ENCODE results near the gene CADPS. TPM values are rescaled to one million over a fixed set of nuclear protein-coding genes. Genes with fewer than 3 reads are reported as not detected.

CADPS gene
- total RNA-seq, 4 donors from 2014 or later, result 1.0 to 8.1 (median 2.0) TPM

- Histone ChIP-seq H3K4me3 (no peak overlapping the region), H3K27ac (replicated peaks in 1 of 4) (no peak overlapping the region), H3K36me3 (no peaks in the 10 kb centered on the region), H3K27me3 (no peaks in the 10 kb centered on the region), H3K4me1 (no peaks in the 10 kb centered on the region), H3K9me3 (no peaks in the 10 kb centered on the region)
- DNase-seq (ENCODE audit: extremely low spot score), result no peak
- intact Hi-C loops (cut with DNase I), result no loop called here
- TF ChIP-seq EP300 (IDR thresholded peaks at IDR 0.05), result no peak
- no peak for TF ChIP-seq CTCF (IDR thresholded peaks at IDR 0.05)
- TF ChIP-seq POLR2A (IDR thresholded peaks at IDR 0.05; ENCODE audit: low read depth), result no peak
- no peak for TF ChIP-seq POLR2AphosphoS5 (IDR thresholded peaks at IDR 0.05)
- 75% methylated on average over 4 of the region's 4 CpGs for WGBS
Observed at GRCh38 chr3:62589078-62589477, 286.1 kb downstream of the CADPS start.

DNA sequence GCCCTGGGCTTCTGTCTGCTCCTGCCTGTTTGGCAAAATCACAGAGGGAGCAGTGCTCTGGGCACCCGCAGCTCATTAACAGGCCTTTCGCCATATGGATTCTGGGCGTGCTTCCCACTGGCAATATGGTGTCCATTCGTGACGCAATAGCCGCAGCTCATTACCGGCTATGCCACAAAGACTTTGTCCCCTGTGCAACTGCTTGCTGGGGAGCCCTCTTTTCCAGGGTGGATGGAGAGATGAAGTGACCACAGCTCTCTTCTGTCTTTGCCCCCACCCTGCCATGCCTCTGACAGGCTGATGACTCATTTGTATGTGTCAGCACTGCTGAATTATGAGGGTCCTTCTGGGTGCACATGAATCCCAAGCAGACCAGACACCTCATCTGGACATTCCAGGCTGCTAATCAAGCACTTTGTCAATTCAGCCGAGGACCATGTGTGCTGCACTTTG, 287.6 kb downstream of the CADPS start:
- intact Hi-C loops (cut with DNase I), result no loop called here
- TF ChIP-seq POLR2A (IDR thresholded peaks at IDR 0.05; ENCODE audit: low read depth) (no peak), CTCF (IDR thresholded peaks at IDR 0.05) (no peak), POLR2AphosphoS5 (IDR thresholded peaks at IDR 0.05) (no peak), EP300 (IDR thresholded peaks at IDR 0.05) (no peak)

GRCh38 chr3:62587169-62587568, 288.0 kb downstream of the CADPS start:
- intact Hi-C loops (cut with DNase I), result no loop called here
- whole genome bisulfite sequencing, result 79% methylated on average over 5 of the region's 5 CpGs

More for the DNA sequence above, 287.6 kb downstream of the CADPS start:
- 97% methylated on average over 6 of the region's 8 CpGs for WGBS
- DNase-seq (ENCODE audit: extremely low spot score), result peak; percentile 66
- Histone ChIP-seq H3K27ac (replicated peaks in 1 of 4) (no peak overlapping the region), H3K4me1 (no peaks in the 10 kb centered on the region), H3K36me3 (no peaks in the 10 kb centered on the region), H3K9me3 (no peaks in the 10 kb centered on the region), H3K4me3 (no peak overlapping the region), H3K27me3 (no peaks in the 10 kb centered on the region)

GRCh38 chr3:62586356-62586755, 288.9 kb downstream of the CADPS start:
- Histone ChIP-seq H3K36me3 (no peaks in the 10 kb centered on the region), H3K4me1 (no peaks in the 10 kb centered on the region), H3K27me3 (no peaks in the 10 kb centered on the region), H3K4me3 (no peak overlapping the region), H3K27ac (replicated peaks in 1 of 4) (no peak overlapping the region), H3K9me3 (peaks cover 0 to 5% (median 0%) of the 10 kb centered on the region in 4 donors)
- no peak for DNase-seq (ENCODE audit: extremely low spot score)
- intact Hi-C loops (cut with DNase I), result no loop called here
- TF ChIP-seq EP300 (IDR thresholded peaks at IDR 0.05), result no peak
- no peak for TF ChIP-seq CTCF (IDR thresholded peaks at IDR 0.05)
- TF ChIP-seq POLR2A (IDR thresholded peaks at IDR 0.05; ENCODE audit: low read depth), result no peak
- 88% methylated on average over 1 of the region's 1 CpG for WGBS

More at GRCh38 chr3:62587169-62587568, 288.0 kb downstream of the CADPS start:
- no peak overlapping the region for H3K27ac ChIP-seq (replicated peaks in 1 of 4)
- TF ChIP-seq EP300 (IDR thresholded peaks at IDR 0.05) (no peak), POLR2A (IDR thresholded peaks at IDR 0.05; ENCODE audit: low read depth) (no peak), CTCF (IDR thresholded peaks at IDR 0.05) (no peak), POLR2AphosphoS5 (IDR thresholded peaks at IDR 0.05) (no peak)
- H3K4me3 ChIP-seq, result no peak overlapping the region
- DNase-seq (ENCODE audit: extremely low spot score), result peak; percentile 39
- H3K9me3 ChIP-seq, result no peaks in the 10 kb centered on the region
- H3K36me3 ChIP-seq, result no peaks in the 10 kb centered on the region
- H3K4me1 ChIP-seq, result no peaks in the 10 kb centered on the region
- no peaks in the 10 kb centered on the region for H3K27me3 ChIP-seq

DNA sequence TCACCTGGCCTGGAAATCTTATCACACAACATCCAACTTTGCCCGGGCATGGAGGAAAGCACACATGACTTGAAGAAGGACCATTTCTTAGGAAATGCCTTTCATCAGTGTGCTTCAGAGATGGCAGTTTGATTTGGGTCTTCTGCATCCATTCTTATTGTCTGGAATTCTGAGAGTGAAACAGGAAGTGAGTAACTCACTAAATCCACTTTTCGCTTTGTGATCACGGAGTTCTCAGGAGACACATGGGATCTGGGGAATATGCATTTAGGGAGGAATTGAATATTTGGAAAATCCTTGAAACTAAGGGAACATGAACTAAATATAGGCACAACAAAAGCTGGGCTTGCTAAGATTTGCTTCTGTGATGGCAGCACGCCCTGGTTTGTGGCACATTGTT, 289.4 kb downstream of the CADPS start:
- Histone ChIP-seq H3K4me3 (no peak overlapping the region), H3K9me3 (peaks cover 0 to 5% (median 0%) of the 10 kb centered on the region in 4 donors), H3K4me1 (no peaks in the 10 kb centered on the region), H3K36me3 (no peaks in the 10 kb centered on the region), H3K27me3 (no peaks in the 10 kb centered on the region), H3K27ac (replicated peaks in 1 of 4) (no peak overlapping the region)
- TF ChIP-seq CTCF (IDR thresholded peaks at IDR 0.05), result no peak
- no peak for TF ChIP-seq POLR2A (IDR thresholded peaks at IDR 0.05; ENCODE audit: low read depth)
- TF ChIP-seq POLR2AphosphoS5 (IDR thresholded peaks at IDR 0.05), result no peak
- no peak for TF ChIP-seq EP300 (IDR thresholded peaks at IDR 0.05)
- intact Hi-C loops (cut with DNase I), result no loop called here
- peak; percentile 2 for DNase-seq (ENCODE audit: extremely low spot score)
- WGBS, result 63% methylated on average over 4 of the region's 4 CpGs
